Measurements from ENCODE around the gene GLYATL1.

- no peak for TF ChIP-seq E2F1 (CRISPR knock-in tag; IDR thresholded peaks at IDR 0.05)
- no peak for TF ChIP-seq CTCF (IDR thresholded peaks at IDR 0.05)
- TF ChIP-seq ATF3 (CRISPR knock-in tag; conservative IDR thresholded peaks at IDR 0.05) = no peak
- TF ChIP-seq ZNF396 (CRISPR knock-in tag; IDR thresholded peaks at IDR 0.05; ENCODE audit: borderline replicate concordance) = no peak
- TF ChIP-seq SP1 (CRISPR knock-in tag; conservative IDR thresholded peaks at IDR 0.05) = no peak
- TF ChIP-seq NR1H2 (CRISPR knock-in tag; IDR thresholded peaks at IDR 0.05) = no peak
- TF ChIP-seq ELF4 (CRISPR knock-in tag; IDR thresholded peaks at IDR 0.05; ENCODE audit: low read depth) = no peak
- no peak for TF ChIP-seq SOX15 (CRISPR knock-in tag; IDR thresholded peaks at IDR 0.05)
- TF ChIP-seq HMGXB4 (CRISPR knock-in tag; IDR thresholded peaks at IDR 0.05) = no peak
- no peak for TF ChIP-seq ATF1 (CRISPR knock-in tag; IDR thresholded peaks at IDR 0.05)
- TF ChIP-seq ZNF532 (CRISPR knock-in tag; IDR thresholded peaks at IDR 0.05; ENCODE audit: borderline replicate concordance) = no peak
Measured at GRCh38 chr11:58934945-58935513, 4.3 kb upstream of the GLYATL1 start.
